Globus pallidus (tissue), 1 donor: ENCODE data around the gene SLC39A8.
"Not testable (repeated sequence)": the region's sequence is repeated elsewhere in the genome, so short reads cannot be mapped to it uniquely, and the experiment has no call there.

Experiments
- DNase-seq: peaks from one replicate; pipeline ENCODE4 v3.0.0-alpha.2; 2015; ENCODE audit warnings: low spot score

SLC39A8 gene

DNA sequence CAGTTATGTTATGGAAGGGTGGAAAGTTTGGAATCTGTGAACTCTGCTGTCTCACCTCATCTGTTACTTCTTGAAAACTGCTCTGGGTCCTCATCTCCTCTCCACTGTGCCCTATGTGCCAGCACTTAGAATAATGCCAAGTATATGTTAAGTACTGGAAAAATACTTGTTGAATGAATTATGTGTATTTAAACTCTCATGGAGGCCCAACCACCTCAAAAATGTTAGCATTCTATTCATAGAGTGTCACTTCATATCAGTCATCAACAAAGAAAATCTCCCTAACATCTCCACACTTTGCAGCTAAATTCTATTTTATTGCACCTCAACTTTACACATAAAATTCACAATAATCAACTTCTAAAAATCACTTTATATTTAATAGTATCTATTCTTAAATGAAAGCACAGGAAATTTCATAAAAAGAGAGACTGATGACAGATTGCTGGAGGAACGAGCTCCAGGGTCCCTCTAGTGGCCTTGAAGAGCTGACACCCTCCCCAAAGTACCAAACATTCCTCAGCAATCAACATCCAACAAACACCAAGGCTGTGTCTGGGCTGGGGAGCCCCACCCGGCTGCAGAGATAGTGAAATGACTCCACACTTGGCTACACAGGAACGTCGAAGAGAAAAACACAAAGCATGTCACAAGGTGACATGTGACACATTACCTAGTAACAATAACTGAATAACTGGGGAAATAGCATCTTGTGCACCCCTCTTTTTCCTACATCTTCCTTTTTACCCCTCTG, 45.8 kb downstream of the SLC39A8 start:
- peak; percentile 22 for DNase-seq

DNA sequence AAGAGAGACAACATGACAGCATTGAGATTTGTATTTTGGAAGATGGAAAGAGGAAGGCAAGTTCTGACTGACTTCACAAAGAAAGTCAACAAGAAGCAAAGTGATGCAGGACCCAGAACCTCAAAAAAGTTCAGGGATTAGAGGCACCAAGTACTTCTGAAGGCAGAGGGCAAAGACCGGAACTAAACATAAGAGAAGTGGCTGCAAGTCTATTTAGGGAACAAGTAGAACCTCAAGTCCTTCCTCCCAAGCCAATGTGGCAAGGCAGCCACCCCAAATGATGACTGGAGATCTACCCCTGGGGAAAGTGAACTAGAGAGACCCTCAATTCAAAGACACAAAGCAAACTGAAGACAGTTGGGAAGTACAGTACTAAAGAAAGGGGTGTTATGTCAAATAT, 46.6 kb downstream of the SLC39A8 start:
- DNase-seq, result no peak

DNA sequence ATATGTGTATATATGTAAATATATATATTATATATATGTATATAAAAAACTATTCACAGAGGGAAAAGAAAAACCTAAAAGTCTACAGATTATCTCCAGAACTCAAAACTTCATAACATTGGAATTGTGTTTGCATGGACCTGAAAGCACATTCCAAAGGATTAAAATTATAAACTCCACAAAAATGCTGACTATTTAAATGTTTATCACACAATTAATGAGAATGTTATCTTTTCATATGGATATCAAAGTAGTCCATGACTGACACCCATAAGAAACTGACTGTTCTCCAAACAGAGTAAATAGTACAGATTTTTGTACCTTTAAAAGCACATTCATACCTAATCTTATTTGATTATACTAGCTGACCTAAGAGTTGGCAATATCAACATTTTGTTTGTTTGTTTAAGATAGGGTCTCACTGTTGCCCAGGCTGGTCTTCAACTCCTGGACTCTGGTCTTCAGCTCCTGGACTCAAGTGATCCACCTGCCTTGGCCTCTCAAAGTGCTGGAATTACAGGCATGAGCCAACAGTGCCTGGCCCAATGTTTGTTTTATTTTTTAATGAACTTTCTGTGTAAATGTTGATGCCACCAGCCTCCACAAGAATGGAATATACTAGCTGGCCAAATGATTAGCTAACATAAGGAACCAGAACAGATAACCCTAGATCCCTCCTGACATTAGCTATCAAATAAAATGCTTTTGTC, 50.0 kb downstream of the SLC39A8 start:
- no peak for DNase-seq

DNA sequence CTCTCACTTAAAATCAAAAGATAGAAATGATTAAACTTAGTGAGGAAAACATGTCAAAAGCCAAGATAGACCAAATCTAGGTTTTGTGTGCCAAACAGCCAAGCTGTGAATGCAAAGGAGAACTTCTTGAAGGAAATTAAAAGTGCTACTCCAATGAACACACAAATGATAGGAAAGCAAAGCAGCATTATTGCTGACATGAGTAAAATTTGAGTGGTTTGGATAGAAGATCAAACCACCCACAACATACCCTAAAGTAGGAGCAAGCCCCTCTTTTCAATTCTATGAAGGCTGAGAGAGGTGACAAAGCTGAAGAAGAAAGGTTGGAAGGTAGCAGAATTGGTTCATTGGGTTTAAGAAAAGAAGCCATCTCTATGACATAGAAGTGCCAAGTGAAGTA, 56.8 kb downstream of the SLC39A8 start:
- no peak for DNase-seq

DNA sequence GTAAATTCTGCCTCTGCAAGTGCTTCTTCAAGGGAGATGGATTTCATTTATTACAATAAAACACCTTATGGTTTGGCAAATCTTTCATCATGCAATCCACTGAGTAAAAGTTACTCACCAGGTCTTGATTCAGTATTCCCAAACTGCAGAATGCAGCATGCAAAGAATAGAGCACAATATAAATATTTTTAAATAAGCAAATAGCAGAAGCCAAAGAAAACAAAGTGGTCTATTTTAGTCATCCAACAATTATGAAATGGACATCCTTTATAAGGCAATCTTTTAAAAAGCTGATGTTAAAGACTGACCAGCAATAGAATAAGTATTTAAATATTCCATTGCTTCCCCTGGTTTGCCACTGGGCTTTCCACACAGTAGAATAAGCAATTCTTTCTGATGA, 59.5 kb downstream of the SLC39A8 start:
- no peak for DNase-seq

DNA sequence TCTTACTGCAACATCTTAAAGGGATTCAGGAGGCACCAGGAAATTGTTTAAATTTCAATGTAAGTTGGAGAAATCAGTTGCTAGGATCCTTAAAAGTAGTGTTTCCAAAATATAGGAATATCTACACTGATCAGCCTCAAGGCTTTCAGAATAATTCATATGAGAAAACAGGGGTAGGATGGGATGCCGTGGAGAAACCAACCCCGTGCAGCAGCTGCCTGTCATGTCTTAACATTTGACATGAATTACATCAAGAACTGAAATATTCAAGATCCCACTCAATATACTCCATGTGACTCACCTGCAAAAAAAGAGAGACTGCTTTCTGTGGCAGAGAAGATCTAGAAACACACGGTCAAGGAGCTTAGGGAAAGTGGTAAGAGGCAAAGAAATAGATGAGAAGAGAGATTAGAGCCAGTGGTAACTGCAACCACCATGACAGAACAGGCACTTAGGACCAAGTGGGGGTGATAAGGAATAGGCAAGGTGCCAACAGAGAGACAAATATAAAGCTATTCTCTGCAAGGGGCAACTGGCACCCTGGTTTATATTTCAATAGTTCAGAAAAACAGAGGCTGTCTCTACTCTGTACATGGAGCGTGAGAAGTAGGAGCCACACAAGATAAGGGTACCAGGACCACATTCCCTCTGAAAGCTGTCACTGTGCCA, 64.0 kb downstream of the SLC39A8 start:
- no peak for DNase-seq

DNA sequence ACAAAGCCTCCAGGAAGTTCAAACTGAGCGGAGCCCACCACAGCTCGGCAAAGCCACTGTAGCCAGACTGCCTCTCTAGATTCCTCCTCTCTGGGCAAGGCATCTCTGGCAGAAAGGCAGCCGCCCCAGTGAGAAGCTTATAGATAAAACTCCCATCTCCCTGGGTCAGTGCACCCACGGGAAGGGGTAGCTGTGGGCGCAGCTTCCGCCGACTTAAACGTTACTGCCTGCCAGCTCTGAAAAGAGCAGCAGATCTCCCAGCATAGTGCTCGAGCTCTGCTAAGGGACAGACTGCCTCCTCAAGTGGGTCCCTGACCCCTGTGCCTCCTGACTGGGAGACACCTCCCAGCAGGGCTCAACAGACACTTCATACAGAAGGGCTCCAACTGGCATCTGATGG, 72.0 kb downstream of the SLC39A8 start:
- not testable (repeated sequence) for DNase-seq

DNA sequence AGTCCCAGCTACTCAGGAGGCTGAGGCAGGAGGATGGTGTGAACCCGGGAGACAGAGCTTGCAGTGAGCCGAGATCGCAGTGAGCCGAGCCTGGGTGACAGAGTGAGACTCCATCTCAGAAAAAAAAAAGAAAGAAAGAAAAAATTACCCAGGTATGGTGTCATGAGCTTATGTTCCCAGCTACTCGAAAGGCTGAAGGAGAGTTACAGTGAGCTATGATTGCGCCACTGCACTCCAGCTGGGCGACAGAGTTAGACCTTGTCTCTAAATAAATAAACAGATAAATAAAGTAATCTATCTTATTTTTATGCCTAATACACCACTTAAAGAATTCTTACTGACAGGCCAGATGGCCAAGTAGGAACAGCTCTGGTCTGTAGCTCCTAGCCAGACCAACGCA, 73.0 kb downstream of the SLC39A8 start:
- DNase-seq, result no peak

DNA sequence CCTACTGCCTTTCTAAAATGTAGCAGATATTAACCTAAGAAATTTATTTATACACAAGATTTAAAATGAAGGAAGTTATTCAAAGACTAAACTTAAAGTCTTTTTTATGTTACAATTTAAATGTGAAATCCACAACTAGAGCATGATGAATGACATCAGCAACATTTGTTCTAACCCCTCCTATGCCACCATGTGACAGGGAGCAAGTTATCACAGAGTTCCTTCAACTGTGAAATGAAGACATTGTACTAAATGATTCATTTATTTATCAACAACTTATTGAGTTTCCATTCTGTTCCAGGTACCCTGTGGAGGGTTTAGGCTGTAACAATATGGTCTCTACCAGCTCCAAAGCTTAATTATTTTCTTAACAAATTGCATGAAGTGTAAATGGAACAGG, 76.9 kb downstream of the SLC39A8 start:
- no peak for DNase-seq

DNA sequence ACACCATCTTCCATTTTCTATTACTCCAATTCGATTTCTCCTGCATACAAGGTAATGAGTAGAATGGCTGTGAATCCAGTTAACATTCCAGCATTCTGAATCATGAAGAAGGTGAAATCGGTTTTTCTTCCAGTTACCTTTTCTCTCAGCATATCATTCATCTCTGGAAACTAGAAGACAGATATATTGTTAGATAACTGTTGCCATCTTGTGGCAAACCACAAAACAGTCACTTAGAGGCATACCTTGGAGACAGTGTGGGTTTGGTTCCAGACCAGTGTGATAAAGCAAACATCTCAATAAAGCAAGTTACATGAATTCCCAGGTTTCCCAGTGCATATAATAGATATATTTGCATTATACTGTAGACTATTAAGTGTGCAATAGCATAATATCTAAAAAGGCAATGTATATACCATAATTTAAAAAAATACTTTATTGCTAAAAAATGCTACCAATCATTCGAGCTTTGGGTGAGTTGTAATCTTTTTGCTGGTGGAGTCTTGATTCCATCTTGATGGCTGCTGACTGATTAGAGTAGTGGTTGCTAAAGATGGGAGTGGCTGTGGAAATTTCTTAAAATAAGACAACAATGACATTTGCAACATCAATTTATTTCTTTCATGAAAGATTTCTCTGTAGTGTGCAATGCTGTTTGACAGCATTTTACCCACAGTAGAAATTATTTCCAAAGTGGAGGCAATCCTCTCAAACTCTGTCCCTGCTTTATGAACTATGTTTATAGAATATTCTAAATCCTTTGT, 82.1 kb downstream of the SLC39A8 start:
- peak; percentile 31 for DNase-seq

DNA sequence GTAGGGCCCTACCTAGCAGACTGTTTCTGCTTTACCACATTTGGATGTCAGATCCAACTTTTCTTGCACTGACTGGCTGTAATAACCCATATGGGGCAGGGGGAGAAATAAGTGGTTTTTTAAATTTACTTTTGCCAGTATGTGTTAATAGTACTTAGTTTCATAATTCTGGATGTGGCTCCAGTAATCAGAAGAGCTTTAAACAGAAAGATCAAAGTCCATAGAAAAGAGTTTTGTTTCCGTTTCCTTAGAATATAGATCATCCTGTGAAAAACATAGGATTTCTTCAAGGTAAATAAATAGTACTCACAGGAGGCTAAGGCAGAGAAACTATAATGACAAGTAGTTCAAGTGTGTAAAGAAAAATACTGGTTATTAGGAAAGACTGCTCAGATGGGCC, 85.6 kb downstream of the SLC39A8 start:
- DNase-seq, result no peak

DNA sequence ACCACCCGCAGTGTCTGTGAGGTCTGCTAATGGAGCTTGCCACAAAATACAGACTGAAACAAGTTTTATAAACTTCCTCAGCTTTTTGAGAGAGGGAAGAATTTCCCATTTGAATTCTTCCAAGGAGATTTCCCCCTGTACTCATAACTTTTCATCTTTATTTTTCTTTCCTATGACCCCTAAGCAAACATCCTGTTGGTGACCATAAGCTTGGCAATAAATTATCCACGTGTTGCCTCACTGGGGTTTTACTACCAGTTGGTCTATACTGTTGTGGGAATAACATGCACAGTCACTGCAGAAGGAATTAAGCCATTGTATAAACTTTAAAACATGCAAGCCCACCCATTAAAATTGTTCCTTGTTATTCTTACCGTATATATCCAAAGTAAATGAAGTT, 86.2 kb downstream of the SLC39A8 start:
- DNase-seq, result no peak

DNA sequence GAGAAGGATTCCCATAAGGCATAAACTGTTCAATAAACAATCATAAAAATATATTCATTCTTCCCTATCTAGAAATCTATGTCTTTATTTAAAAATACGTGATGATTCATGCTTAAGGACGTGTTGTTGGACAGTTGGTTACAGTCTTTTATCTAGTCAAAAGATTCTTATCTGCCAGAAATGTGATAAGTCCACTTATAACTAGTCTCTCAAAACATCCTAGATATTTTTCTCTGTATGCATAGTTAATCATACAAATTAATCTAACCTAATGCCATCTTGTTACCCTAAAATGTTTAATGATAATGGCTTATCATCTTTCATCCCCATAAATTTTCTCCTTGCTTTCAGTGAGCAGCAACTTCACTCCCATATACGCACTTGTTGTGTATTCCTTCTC, 89.0 kb downstream of the SLC39A8 start:
- DNase-seq, result no peak

DNA sequence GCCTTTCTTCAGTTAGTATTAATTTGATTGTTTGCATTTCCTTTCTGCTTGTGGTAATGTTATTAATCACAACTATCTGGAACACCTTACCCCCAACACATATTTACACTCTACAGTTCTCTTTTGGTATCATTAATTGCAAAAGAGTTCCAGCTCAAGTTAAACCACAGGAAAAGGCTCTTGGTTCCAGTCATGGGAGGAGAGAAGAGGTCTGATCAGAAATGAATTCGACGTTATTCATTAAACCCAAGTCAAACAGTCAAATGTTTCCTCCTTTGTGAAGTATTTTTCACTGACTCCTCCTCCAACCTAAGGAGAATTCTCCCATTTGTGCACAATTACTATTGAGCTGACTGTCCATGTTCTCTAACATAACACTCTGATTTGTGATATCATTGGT, 91.4 kb downstream of the SLC39A8 start:
- DNase-seq, result no peak

DNA sequence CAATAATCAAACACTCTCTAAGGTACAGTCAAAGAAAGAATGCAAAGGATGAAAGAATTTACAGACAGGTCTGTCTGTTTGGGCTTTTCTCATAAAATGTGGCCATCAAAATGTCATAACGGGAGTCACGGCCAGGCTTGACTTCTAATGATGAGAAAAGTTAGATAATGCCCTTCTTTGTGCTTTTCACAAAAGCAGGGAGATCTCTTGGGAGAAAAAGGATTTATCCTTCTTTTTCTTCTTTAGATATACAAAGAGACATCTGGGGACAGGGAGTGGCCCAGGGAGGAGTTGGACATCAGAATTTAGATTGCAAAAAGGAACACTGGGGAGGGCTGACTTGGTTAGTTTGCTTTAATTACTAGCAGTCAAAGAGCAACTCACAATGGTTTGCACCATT, 93.1 kb downstream of the SLC39A8 start:
- no peak for DNase-seq

DNA sequence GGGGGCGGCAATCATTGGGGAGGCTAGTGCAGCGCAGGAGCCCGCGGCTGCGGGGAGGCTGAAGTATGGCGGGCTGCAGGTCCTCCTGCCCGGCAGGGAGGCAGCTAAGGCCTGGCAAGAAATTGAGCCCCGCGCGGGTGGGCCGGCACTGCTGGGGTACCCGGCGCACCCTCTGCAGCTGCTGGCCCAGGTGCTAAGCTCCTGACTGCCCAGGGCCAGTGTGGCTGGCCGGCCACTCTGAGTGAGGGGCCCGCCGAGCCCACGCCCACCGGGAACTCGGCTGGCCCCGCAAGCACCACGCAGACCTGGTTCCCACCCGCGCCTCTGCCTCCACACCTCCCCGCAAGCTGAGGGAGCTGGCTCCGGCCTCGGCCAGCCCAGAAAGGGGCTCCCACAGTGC, 94.9 kb downstream of the SLC39A8 start:
- no peak for DNase-seq

DNA sequence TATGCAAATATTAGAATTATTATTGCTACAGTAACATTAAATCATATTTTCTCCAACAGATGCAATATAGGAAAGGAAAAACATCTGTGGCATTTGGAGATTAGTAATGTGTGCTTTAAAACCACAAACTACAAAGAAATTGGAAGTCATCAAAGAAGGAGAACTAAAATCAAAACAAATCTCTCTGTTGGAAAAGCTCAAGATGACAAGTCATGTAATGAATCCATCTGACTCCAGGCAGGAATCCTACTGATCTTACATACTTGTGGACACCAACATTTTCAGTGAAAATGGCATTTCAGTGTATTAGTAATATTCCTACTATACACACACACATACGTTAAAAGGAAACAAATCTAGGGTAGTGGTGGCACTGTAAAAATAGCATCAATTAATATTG, 98.2 kb downstream of the SLC39A8 start:
- DNase-seq, result no peak

DNA sequence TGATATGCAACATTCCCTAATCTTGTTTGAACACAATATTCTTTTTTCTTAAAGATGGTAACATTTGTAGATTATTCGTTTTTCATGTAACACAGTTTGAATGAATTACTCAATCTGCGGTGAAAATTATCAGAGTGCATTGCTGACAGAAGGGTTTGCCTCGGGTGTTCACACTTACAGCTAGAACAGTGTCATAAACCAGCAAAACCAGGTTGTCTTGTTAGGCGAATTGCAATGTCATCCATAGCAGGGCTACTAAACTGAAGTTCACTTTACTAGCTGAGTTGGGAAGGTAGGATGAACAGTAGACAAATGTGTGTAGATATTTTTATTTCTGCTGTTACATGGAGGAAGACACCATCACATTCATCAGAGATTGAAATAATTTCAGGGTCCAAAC, 98.9 kb downstream of the SLC39A8 start:
- no peak for DNase-seq

DNA sequence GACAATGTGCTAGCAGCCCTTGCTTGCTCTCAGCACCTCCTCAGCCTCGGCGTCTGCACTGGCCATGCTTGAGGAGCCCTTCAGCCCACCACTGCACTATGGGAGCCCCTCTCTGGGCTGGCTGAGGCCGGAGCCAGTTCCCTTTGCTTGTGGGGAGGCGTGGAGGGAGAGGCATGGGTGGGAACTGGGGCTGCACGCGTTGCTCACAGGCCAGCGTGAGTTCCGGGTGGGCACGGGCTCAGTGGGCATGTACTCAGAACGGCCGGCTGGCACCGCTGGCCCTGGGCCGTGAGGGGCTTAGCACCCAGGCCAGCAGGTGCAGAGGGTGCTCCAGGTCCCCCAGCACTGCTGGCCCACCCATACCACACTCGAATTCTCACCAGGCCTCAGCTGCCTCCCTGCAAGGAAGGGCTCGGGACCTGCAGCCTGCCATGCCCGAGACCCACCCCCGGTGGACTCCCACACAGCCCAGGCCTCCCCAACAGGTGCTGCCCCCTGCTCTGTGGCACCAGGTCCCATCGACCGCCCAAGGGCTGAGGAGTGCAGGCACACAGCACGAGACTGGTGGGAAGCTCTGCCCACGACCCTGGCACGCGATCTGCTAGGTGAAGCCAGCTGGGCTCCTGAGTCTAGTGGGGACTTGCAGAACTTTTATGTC, 100.3 kb downstream of the SLC39A8 start:
- no peak for DNase-seq

DNA sequence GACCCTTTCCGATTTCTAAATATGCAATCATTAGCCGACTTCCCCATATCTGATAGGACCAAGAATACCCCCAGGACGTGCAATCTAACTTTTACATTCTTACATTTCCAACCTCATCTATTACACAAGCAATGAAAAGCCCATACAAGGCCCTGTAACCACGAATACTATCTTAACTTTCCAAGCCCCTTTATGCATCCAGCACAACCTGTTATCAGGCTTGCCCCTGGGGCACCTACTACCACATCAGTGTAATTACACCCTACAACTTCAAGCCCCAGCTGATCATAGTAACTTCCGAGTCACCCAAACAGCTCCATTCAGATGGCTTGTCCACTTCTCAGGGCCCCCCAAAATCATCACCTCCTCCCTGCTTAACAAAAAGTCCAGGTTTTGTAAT, 102.0 kb downstream of the SLC39A8 start:
- DNase-seq, result not testable (repeated sequence)

DNA sequence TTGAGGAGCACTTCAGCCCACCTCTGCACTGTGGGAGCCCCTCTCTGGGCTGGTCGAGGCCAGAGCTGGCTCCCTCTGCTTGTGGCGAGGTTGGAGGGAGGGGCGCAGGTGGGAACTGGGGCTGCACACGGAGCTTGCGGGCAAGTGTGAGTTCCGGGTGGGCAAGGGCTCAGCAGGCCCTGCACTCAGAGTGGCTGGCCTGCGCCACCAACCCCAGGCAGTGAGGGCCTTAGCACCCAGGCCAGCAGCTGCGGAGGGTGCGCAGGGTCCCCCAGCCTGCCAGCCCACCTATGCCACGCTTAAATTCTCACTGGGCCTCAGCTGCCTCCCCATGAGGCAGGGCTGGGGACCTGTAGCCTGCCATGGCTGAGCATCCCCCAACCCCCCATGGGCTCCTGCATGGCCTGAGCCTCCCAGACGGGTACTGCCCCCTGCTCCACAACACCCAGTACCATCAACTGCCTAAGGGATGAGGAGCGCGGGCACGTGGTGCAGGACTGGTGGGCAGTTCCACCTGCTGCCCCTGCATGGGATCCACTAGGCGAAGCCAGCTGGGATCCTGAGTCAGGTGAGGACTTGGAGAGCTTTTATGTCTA, 110.9 kb downstream of the SLC39A8 start:
- DNase-seq, result no peak

DNA sequence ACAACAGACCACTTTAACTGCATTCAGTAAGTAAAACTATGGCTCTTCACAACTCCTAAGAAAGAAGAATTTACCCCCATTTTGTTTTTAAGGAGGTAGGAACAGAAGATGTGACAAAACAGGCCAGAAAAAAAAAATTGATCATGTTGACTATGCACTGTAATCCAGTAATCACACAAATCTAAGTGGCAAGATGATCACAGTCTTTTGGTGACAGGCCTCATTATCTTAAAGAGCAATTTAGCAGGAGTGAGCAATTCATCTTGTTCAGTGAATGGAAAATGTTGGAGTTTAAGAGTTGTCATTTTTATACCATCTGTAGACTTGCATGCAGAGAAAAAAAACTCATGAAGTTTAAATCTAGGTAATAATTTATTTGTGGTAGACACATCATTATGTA, 115.1 kb downstream of the SLC39A8 start:
- no peak for DNase-seq
